Inferior parietal cortex (tissue), 1 donor: ENCODE measurements around the gene GRID1.

Source experiments
- DNase-seq: peaks from one replicate; pipeline ENCODE4 v3.0.0-alpha.2; 2016; ENCODE audit errors: extremely low spot score

Gene GRID1

GRCh38 chr10:86144301-86144700 lies 222.3 kb downstream of the GRID1 start:
- no peak for DNase-seq

GRCh38 chr10:86141896-86142295 lies 224.7 kb downstream of the GRID1 start:
- DNase-seq, result no peak

- peak; percentile 69 for DNase-seq
Measured at GRCh38 chr10:86139066-86139657, 227.4 kb downstream of the GRID1 start.

GRCh38 chr10:86138551-86139065 lies 228.0 kb downstream of the GRID1 start:
- DNase-seq, result no peak

GRCh38 chr10:86137561-86137960 lies 229.0 kb downstream of the GRID1 start:
- no peak for DNase-seq

- DNase-seq, result no peak
Measured at GRCh38 chr10:86136934-86137333, 229.7 kb downstream of the GRID1 start.

- no peak for DNase-seq
Measured at GRCh38 chr10:86135191-86135590, 231.4 kb downstream of the GRID1 start.

- DNase-seq, result no peak
Measured at GRCh38 chr10:86130737-86131475, 235.7 kb downstream of the GRID1 start.

GRCh38 chr10:86130041-86130440 lies 236.6 kb downstream of the GRID1 start:
- no peak for DNase-seq

- no peak for DNase-seq
Measured at GRCh38 chr10:86128360-86128759, 238.2 kb downstream of the GRID1 start.

- DNase-seq, result no peak
Measured at GRCh38 chr10:86127274-86127819, 239.2 kb downstream of the GRID1 start.

GRCh38 chr10:86124734-86125133 lies 241.9 kb downstream of the GRID1 start:
- no peak for DNase-seq

- DNase-seq, result no peak
Measured at GRCh38 chr10:86123715-86124114, 242.9 kb downstream of the GRID1 start.

- DNase-seq, result no peak
Measured at GRCh38 chr10:86123304-86123703, 243.3 kb downstream of the GRID1 start.

GRCh38 chr10:86122646-86123045 lies 243.9 kb downstream of the GRID1 start:
- DNase-seq, result no peak

- no peak for DNase-seq
Measured at GRCh38 chr10:86121200-86121599, 245.4 kb downstream of the GRID1 start.

- DNase-seq, result no peak
Measured at GRCh38 chr10:86117051-86117450, 249.5 kb downstream of the GRID1 start.

GRCh38 chr10:86113983-86114382 lies 252.6 kb downstream of the GRID1 start:
- no peak for DNase-seq

GRCh38 chr10:86113501-86113900 lies 253.1 kb downstream of the GRID1 start:
- DNase-seq, result no peak

GRCh38 chr10:86113044-86113443 lies 253.6 kb downstream of the GRID1 start:
- DNase-seq, result no peak

- peak; percentile 39 for DNase-seq
Measured at GRCh38 chr10:86111902-86112545, 254.6 kb downstream of the GRID1 start.

GRCh38 chr10:86110156-86110786 lies 256.3 kb downstream of the GRID1 start:
- no peak for DNase-seq
